Effector CD4-positive, alpha-beta T cell (primary cell): ENCODE results near the gene SV2A.
"Not testable (repeated sequence)": the region's sequence is repeated elsewhere in the genome, so short reads cannot be mapped to it uniquely, and the experiment has no call there.

Experiments
- DNase-seq: peaks from one replicate; pipeline ENCODE4 v3.0.0-alpha.2; 2020

Gene SV2A

GRCh38 chr1:149885339-149886120, 32.1 kb downstream of the SV2A start:
- peak; percentile 51 for DNase-seq

- DNase-seq: no peak
Observed at GRCh38 chr1:149884433-149885338, 33.0 kb downstream of the SV2A start.

- DNase-seq: no peak
Observed at GRCh38 chr1:149883598-149884247, 33.9 kb downstream of the SV2A start.

DNA sequence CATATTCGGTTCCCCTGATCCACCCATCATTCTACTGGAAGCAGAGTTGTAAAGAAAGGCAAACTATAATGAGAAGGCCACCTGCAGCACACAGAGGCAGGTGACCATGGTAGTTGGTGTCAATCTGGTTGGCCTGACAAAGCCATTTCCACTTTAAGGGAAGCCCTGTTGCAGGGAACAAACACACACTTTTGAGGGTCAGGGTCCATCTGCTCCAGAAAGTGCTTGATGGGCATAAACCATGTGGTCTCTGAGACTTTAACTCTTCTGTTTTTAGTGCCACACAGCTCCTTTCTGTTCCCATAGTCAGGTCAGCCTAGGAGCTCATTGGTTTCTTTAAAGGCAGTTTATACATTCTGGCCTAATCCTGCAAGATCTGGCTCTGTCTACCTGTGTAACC, 35.8 kb downstream of the SV2A start:
- DNase-seq: no peak

DNA sequence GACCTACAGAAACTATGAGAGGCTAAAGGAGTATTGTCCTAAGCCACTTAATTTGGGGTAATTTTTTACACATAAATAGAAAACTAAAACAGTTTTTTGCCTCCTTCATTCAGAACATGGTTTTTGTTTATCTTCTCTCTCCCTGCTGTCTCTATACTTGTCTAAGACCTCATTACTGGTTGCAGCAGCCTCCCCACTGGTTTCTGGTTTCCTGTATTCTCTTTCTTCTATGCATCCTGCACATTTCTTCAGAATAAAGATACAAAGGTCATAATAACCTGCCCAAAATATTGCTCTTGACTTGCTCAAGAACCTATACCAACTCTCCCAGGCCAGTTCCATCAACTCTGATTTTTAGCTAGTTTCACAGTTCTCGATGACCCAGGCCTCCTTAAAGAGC, 38.1 kb downstream of the SV2A start:
- DNase-seq: no peak

GRCh38 chr1:149877211-149877946, 40.3 kb downstream of the SV2A start:
- DNase-seq: no peak

DNA sequence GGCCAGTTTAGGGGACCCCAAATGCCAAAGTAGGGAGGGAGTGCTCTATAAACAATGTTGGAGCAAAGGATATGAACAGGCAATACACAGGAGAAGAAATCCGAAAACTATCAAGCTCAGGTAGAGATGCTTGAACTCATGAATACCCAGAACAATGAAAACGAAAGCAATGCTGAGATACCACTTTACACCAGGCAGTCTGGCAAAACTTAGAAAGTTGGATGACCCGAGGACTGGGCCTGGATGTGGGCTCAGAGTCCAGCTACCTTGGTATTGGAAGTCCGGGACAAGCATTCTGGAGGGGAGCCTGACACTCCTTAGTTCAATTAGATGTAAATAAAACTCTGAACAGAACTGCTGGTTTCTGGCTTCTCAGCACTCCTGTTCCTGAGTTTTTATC, 44.6 kb downstream of the SV2A start:
- DNase-seq: not testable (repeated sequence)

DNA sequence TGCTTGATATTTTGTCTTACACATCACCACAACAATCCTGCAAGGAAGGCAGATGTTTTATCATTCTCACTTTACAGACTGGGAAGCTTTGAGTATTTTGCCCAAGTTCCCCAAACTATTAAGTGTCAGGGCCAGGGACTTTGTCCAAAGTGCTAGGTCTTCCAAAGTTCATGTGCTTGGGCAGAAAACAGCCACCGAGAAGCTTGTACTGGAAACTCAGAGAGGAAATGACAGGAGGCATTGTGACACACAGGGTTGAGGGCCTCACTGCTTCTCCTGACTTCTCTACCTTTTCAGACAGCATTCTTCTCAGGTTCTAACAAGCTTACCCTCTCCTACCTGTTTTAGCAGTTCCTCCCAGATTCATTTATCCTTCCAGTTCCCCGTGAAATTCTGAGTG, 50.8 kb downstream of the SV2A start:
- not testable (repeated sequence) for DNase-seq

GRCh38 chr1:149861497-149862054, 56.1 kb downstream of the SV2A start:
- DNase-seq: not testable (repeated sequence)

DNA sequence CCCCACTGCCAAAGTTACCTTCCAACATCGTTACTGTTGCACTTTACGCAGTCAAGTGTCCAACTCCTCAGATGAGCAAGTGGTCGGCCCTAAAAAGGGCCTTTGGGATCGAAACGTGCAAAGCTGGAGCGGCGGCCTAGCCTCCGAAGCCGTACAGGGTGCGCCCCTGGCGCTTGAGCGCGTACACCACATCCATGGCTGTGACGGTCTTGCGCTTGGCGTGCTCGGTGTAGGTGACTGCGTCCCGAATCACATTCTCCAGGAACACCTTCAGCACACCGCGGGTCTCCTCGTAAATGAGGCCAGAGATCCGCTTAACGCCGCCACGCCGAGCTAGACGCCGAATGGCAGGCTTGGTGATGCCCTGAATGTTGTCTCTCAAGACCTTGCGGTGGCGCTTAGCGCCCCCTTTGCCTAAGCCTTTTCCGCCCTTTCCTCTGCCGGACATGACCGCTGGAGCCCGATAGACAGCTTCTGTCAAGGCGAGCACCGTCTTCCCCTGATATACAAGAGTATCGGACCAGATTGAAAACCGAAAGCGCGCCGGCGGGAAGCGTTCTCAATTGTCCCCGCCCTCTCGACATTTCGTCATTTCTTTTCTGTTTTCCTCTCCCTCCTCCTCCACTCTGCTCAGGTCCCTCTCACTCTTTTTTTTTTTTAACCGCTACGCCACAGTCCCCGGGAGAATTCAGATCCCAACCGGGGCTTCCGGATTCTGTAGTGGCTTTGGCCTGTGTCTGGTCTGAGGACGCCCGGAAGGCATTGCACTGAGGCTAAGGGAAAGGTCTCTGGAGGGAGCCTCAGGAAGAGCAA, 56.8 kb downstream of the SV2A start:
- DNase-seq: not testable (repeated sequence)

DNA sequence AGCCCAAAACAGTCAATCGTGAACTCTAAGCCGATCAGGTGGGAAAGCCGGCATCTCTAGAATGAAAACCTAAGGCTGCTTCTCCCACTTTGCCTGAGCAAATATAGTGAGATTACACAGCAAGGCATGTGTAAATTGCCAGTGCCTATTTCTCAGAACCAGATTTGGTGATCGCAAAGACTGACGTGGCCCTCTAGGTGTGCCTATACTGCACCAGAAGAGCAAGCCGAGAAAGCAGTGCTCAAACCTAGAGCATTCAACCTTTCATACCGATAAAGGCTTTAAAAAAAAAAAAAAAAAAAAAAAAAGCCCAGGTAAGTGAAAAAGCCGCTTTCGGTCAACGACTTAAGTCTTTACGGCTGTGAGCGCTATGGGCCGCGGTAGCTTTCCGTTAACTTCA, 57.4 kb downstream of the SV2A start:
- DNase-seq: not testable (repeated sequence)
